CD4-positive, alpha-beta T cell (primary cell): ENCODE data around the gene SULF2. TPM values are rescaled to one million over a fixed set of nuclear protein-coding genes. Genes with fewer than 3 reads are reported as not detected.

Experiments used
- ATAC-seq: fragments of 200-7000 bp; cut with Tn5 transposase; one replicate; pipeline ENCODE4 v1.10.0; 2022; ENCODE audit warnings: mild to moderate bottlenecking; ENCODE audit not compliant: poor library complexity
- CTCF ChIA-PET: fragments of 350-600 bp; sonication (Branson Sonifier 250); formaldehyde crosslinking; loops from one replicate; lab custom pipeline; 2021; ENCODE audit warnings: antibody characterized with exemption, inconsistent platforms; lab: Charles Lee
- POLR2A ChIA-PET: fragments of 350-600 bp; sonication (Branson Sonifier 250); formaldehyde crosslinking; loops from one replicate; lab custom pipeline; 2021; ENCODE audit warnings: antibody characterized with exemption, inconsistent platforms; lab: Charles Lee
- DNase-seq, 14 experiments: peaks; one replicate each; pipeline ENCODE4 v3.0.0-alpha.2; 2013 to 2020; ENCODE audit warnings: mixed read lengths in 2 of 14
- H3K27ac ChIP-seq, 2 donors: one replicate each; pipeline versions ENCODE4 v1.5.1 to v1.7.0; 2013; ENCODE audit warnings: low read length in 2 of 2, low read depth in 1 of 2, mild to moderate bottlenecking in 1 of 2
- H3K27me3 ChIP-seq, 2 experiments: 1 replicate in 1 of 2; 2 replicates in 1 of 2; pipeline versions ENCODE4 v1.6.1 to v1.7.0; 2013; ENCODE audit warnings: low read length in 2 of 2, control low read depth in 1 of 2, mild to moderate bottlenecking in 1 of 2, moderate library complexity in 1 of 2; ENCODE audit not compliant: insufficient read depth in 2 of 2, control insufficient read depth in 1 of 2
- H3K36me3 ChIP-seq: one replicate; pipeline ENCODE4 v1.6.1; 2013; ENCODE audit warnings: low read length, control low read depth; ENCODE audit not compliant: insufficient read depth
- H3K4me1 ChIP-seq: one replicate; pipeline ENCODE4 v1.6.1; 2013; ENCODE audit warnings: low read length, control low read depth; ENCODE audit not compliant: insufficient read depth
- H3K4me3 ChIP-seq: one replicate; pipeline ENCODE4 v1.5.1; 2013; ENCODE audit warnings: mild to moderate bottlenecking, low read length, moderate library complexity
- H3K9me3 ChIP-seq, 2 experiments: 1 replicate in 1 of 2; 2 replicates in 1 of 2; pipeline versions ENCODE4 v1.6.1 to v1.7.0; 2013; ENCODE audit warnings: low read length in 2 of 2, mild to moderate bottlenecking in 2 of 2, control low read depth in 1 of 2, moderate library complexity in 1 of 2; ENCODE audit not compliant: control insufficient read depth in 1 of 2, insufficient read depth in 1 of 2
- H3K27ac Mint-ChIP-seq: one replicate; pipeline ENCODE4 v1.8.0; 2020; ENCODE audit warnings: mixed read lengths
- H3K27me3 Mint-ChIP-seq: one replicate; pipeline ENCODE4 v1.8.0; 2021; ENCODE audit warnings: mixed read lengths
- H3K36me3 Mint-ChIP-seq: one replicate; pipeline ENCODE4 v1.8.0; 2021; ENCODE audit warnings: low read depth, mixed read lengths
- H3K4me1 Mint-ChIP-seq: one replicate; pipeline ENCODE4 v1.8.0; 2021; ENCODE audit warnings: low read depth, mixed read lengths
- H3K4me3 Mint-ChIP-seq: one replicate; pipeline ENCODE4 v1.8.0; 2020; ENCODE audit warnings: mild to moderate bottlenecking, mixed read lengths
- H3K9me3 Mint-ChIP-seq: one replicate; pipeline ENCODE4 v1.8.0; 2020; ENCODE audit warnings: mixed read lengths
- intact Hi-C, 2 experiments: fragments of 100-400 bp; cut with DNase I in 1 of 2; cut with micrococcal nuclease in 1 of 2; formaldehyde crosslinking; loops; one replicate each; pipeline versions ENCODE4 v1.15.1 to v1.9.0; 2023 to 2025; cut with DNase I, micrococcal nuclease
- total RNA-seq, 174 experiments: library from RNA in 2 of 174; stranded (reverse) in 2 of 174; gene quantifications; one replicate each; pipeline ENCODE4 v1.2.3 and lab custom pipeline; 2021 to 2026
- TF ChIP-seq, protein P1 (sequence below): fragments of 200-600 bp; IDR thresholded peaks from one replicate; pipeline ENCODE4 v1.8.0; 2022; ENCODE audit warnings: antibody characterized with exemption, mild to moderate bottlenecking

Gene SULF2
- total RNA-seq, 2 experiments from 2014 or later = 1.5 to 2.8 TPM

DNA sequence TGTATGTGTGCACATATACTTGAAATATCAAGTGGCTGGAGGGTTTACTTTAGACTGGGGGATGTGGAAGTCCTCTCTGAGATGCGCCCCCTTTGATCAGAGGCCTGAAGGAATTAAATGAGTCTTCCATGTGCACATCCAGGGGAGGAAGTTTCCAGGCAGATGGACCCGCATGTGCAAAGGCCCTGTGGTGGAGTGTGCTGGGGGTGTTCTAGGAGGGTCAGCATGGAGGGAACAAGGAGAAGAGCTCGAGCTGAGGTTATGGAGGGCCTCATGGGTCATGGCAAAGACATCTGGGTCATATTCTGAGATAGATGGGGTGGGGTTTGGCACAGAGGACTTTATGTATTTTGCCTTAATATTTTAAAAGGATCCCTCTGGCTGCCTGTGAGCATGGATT lies 17.7 kb upstream of the SULF2 start:
- Histone ChIP-seq H3K36me3 (no peaks in the 10 kb centered on the region), H3K27me3 (no peaks in the 10 kb centered on the region), H3K9me3 (no peaks in the 10 kb centered on the region), H3K4me3 (no peak overlapping the region), H3K27ac (no peak overlapping the region), H3K4me1 (no peaks in the 10 kb centered on the region)
- ChIA-PET CTCF (no interaction called here), POLR2A (no interaction called here)
- DNase-seq = no peak
- Mint-ChIP-seq H3K27me3 (peaks cover 23% of the 10 kb centered on the region), H3K4me1 (no peaks in the 10 kb centered on the region), H3K4me3 (no peak overlapping the region), H3K36me3 (no peaks in the 10 kb centered on the region), H3K9me3 (no peaks in the 10 kb centered on the region), H3K27ac (no peak overlapping the region)
- TF ChIP-seq, protein P1, sequence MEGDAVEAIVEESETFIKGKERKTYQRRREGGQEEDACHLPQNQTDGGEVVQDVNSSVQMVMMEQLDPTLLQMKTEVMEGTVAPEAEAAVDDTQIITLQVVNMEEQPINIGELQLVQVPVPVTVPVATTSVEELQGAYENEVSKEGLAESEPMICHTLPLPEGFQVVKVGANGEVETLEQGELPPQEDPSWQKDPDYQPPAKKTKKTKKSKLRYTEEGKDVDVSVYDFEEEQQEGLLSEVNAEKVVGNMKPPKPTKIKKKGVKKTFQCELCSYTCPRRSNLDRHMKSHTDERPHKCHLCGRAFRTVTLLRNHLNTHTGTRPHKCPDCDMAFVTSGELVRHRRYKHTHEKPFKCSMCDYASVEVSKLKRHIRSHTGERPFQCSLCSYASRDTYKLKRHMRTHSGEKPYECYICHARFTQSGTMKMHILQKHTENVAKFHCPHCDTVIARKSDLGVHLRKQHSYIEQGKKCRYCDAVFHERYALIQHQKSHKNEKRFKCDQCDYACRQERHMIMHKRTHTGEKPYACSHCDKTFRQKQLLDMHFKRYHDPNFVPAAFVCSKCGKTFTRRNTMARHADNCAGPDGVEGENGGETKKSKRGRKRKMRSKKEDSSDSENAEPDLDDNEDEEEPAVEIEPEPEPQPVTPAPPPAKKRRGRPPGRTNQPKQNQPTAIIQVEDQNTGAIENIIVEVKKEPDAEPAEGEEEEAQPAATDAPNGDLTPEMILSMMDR = no peak
- intact Hi-C loops = no loop called here
- ATAC-seq = no peak

DNA sequence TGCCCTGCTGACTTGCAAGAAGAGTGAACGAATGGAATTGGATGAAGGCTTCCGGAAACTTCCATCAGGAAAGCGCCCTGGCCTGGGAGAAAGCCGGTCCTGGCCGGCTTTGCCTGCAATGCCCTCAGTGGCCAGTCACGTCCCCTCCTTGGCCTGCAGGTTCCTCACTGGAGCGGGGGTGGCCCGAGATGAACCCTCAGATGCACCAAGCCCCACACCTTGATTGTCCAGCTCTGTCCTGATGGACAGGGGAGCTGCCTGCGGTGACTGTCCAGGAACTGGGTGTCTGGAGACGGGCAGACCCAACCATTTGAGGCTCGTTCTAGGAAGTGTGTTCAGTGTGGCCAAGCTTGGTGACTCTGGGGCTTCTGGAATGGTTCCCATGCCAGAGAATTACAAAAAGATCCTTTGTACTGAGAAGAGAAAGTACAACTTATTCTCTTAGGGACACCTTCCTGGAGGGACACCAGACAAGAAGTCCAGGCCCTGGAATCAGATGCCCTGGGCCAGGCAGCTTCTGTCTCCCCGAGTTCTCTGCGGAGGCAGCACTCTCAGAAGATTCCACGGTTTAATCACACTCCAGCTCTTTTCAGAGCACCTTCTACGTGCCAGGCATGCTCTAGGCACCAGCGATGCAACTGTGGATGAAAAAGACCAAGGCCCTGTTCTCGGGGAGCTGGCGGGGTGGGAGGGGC lies 17.1 kb upstream of the SULF2 start:
- ATAC-seq (no peak), DNase-seq (no peak)
- POLR2A ChIA-PET = no interaction called here
- Mint-ChIP-seq H3K4me1 (no peaks in the 10 kb centered on the region), H3K27me3 (peaks cover 22% of the 10 kb centered on the region), H3K27ac (no peak overlapping the region), H3K4me3 (no peak overlapping the region), H3K36me3 (no peaks in the 10 kb centered on the region), H3K9me3 (no peaks in the 10 kb centered on the region)
- H3K4me1 ChIP-seq = no peaks in the 10 kb centered on the region
- H3K36me3 ChIP-seq = no peaks in the 10 kb centered on the region
- H3K27me3 ChIP-seq = no peaks in the 10 kb centered on the region
- intact Hi-C loops = no loop called here
- CTCF ChIA-PET = no interaction called here
- TF ChIP-seq, protein P1 = no peak
- no peaks in the 10 kb centered on the region for H3K9me3 ChIP-seq
- no peak overlapping the region for H3K4me3 ChIP-seq
- H3K27ac ChIP-seq = no peak overlapping the region

DNA sequence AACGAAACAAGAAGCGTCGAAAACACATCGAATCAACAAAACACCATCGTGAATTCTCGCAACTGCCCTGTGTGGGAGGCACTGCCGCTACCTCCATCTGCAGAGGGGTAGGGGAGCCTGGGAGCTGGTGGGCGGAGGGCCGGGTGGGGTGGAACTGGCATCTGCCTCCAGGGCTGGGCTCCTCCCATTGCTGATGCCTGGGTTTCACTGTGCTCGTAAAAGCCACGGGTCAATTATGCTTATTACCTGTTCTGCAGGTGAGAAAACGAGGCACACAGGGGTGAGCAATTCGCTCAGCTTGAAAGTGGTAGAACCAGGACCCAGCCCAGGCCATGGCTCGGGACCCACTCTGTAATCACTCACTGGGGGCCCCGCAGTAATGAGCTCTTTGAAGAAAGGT lies 16.5 kb upstream of the SULF2 start:
- Histone ChIP-seq H3K36me3 (no peaks in the 10 kb centered on the region), H3K4me3 (no peak overlapping the region), H3K9me3 (no peaks in the 10 kb centered on the region), H3K4me1 (no peaks in the 10 kb centered on the region), H3K27ac (no peak overlapping the region), H3K27me3 (no peaks in the 10 kb centered on the region)
- no peak overlapping the region for H3K4me3 Mint-ChIP-seq
- H3K4me1 Mint-ChIP-seq = no peaks in the 10 kb centered on the region
- H3K36me3 Mint-ChIP-seq = no peaks in the 10 kb centered on the region
- intact Hi-C loops = no loop called here
- TF ChIP-seq, protein P1 = no peak
- H3K27me3 Mint-ChIP-seq = peaks cover 16% of the 10 kb centered on the region
- no peaks in the 10 kb centered on the region for H3K9me3 Mint-ChIP-seq
- POLR2A ChIA-PET = no interaction called here
- CTCF ChIA-PET = no interaction called here
- no peak for DNase-seq
- no peak overlapping the region for H3K27ac Mint-ChIP-seq
- no peak for ATAC-seq
